ENCODE results near the gene BAIAP3.

The BAIAP3 gene

GRCh38 chr16:1374418-1375297 is 41.2 kb downstream of the BAIAP3 start:
- DNase-seq = no peak

- no peak for DNase-seq
Observed at GRCh38 chr16:1375298-1375640, 41.8 kb downstream of the BAIAP3 start.

- DNase-seq = no peak
Observed at GRCh38 chr16:1375741-1376410, 42.4 kb downstream of the BAIAP3 start.

- DNase-seq = no peak
Observed at GRCh38 chr16:1377406-1378010, 44.1 kb downstream of the BAIAP3 start.

GRCh38 chr16:1378087-1378803 is 44.8 kb downstream of the BAIAP3 start:
- DNase-seq = no peak

GRCh38 chr16:1378804-1379303 is 45.4 kb downstream of the BAIAP3 start:
- DNase-seq = peak; percentile 51

GRCh38 chr16:1379304-1380076 is 46.0 kb downstream of the BAIAP3 start:
- peak; percentile 75 for DNase-seq

- DNase-seq = no peak
Observed at GRCh38 chr16:1380195-1380594, 46.8 kb downstream of the BAIAP3 start.

GRCh38 chr16:1381612-1382406 is 48.4 kb downstream of the BAIAP3 start:
- no peak for DNase-seq

GRCh38 chr16:1383556-1383955 is 50.1 kb downstream of the BAIAP3 start:
- DNase-seq = no peak

GRCh38 chr16:1385232-1385631 is 51.8 kb downstream of the BAIAP3 start:
- DNase-seq = no peak

- DNase-seq = no peak
Observed at GRCh38 chr16:1387331-1387730, 53.9 kb downstream of the BAIAP3 start.

GRCh38 chr16:1389762-1390161 is 56.3 kb downstream of the BAIAP3 start:
- DNase-seq = no peak

- DNase-seq = no peak
Observed at GRCh38 chr16:1390239-1390779, 56.9 kb downstream of the BAIAP3 start.

GRCh38 chr16:1392826-1393225 is 59.4 kb downstream of the BAIAP3 start:
- no peak for DNase-seq

- DNase-seq = no peak
Observed at GRCh38 chr16:1393613-1394176, 60.2 kb downstream of the BAIAP3 start.

- DNase-seq = no peak
Observed at GRCh38 chr16:1394367-1394951, 61.0 kb downstream of the BAIAP3 start.

- no peak for DNase-seq
Observed at GRCh38 chr16:1395444-1396031, 62.1 kb downstream of the BAIAP3 start.

- DNase-seq = no peak
Observed at GRCh38 chr16:1397779-1398178, 64.3 kb downstream of the BAIAP3 start.

GRCh38 chr16:1398351-1398750 is 64.9 kb downstream of the BAIAP3 start:
- no peak for DNase-seq

All from activated T-cell treated with anti-CD3 and anti-CD28 coated beads, Interleukin-2, amount 50 U/mL, for 1 hour (primary cell).